K562 (cell line): ENCODE measurements around the gene LAMTOR1. TPM values are rescaled to one million over a fixed set of nuclear protein-coding genes. Genes with fewer than 3 reads are reported as not detected.

ENCODE experiments used
- ATF1 ChIP-seq, 2 experiments: fragments of 450-650 bp in 1 of 2; IDR thresholded peaks; 2 replicates each; pipeline ENCODE4 v1.6.1; 2016; ENCODE audit warnings: missing compliant biosample characterization in 1 of 2, missing genetic modification characterization in 1 of 2
- CREM ChIP-seq: IDR thresholded peaks from 2 replicates; pipeline ENCODE4 v1.6.1; 2014; ENCODE audit warnings: antibody characterized with exemption, low read depth
- FOXK1 ChIP-seq: sonication (generic); formaldehyde crosslinking; IDR thresholded peaks from 2 replicates; pipeline ENCODE4 v1.8.0; 2022; ENCODE audit warnings: missing genetic modification reagents, mild to moderate bottlenecking, borderline replicate concordance
- HDAC1 ChIP-seq, 2 experiments: fragments of 450-650 bp; IDR thresholded peaks; 2 replicates each; pipeline ENCODE4 v1.6.1; 2016 to 2017; ENCODE audit warnings: inconsistent platforms in 1 of 2, mild to moderate bottlenecking in 1 of 2, moderate library complexity in 1 of 2
- HDAC6 ChIP-seq: IDR thresholded peaks from 2 replicates; pipeline ENCODE4 v1.6.1; 2012; ENCODE audit warnings: low read depth, mild to moderate bottlenecking, control low read depth, inconsistent platforms, low read length, moderate library complexity
- LEF1 ChIP-seq: fragments of 450-650 bp; IDR thresholded peaks from 2 replicates; pipeline ENCODE4 v1.6.1; 2016; ENCODE audit warnings: mild to moderate bottlenecking
- MBD2 ChIP-seq: sonication (generic); IDR thresholded peaks from 2 replicates; pipeline ENCODE4 v1.6.1; 2016; ENCODE audit warnings: low read depth, borderline replicate concordance
- NR1H2 ChIP-seq: sonication (generic); formaldehyde crosslinking; IDR thresholded peaks from 2 replicates; pipeline ENCODE4 v1.4.0; 2020; ENCODE audit warnings: mild to moderate bottlenecking, missing genetic modification reagents
- PBX2 ChIP-seq, 2 experiments: IDR thresholded peaks in 1 of 2; conservative IDR thresholded peaks in 1 of 2; 2 replicates each; pipeline ENCODE4 v1.6.1; 2016; ENCODE audit warnings: low read depth in 2 of 2, mild to moderate bottlenecking in 1 of 2, missing compliant biosample characterization in 1 of 2, missing genetic modification characterization in 1 of 2, moderate library complexity in 1 of 2
- RBM17 ChIP-seq: fragments of 200-400 bp; formaldehyde crosslinking; IDR thresholded peaks from 2 replicates; pipeline ENCODE4 v1.6.1; 2017; ENCODE audit warnings: low read depth, mild to moderate bottlenecking, low read length, borderline replicate concordance
- SRSF3 ChIP-seq: fragments of 200-400 bp; formaldehyde crosslinking; IDR thresholded peaks from 2 replicates; pipeline ENCODE4 v1.6.1; 2016; ENCODE audit warnings: mild to moderate bottlenecking, low read length, moderate library complexity; ENCODE audit not compliant: insufficient read depth
- STAT6 ChIP-seq: sonication (generic); formaldehyde crosslinking; IDR thresholded peaks from 2 replicates; pipeline ENCODE4 v1.8.1; 2023; ENCODE audit warnings: mild to moderate bottlenecking, missing genetic modification reagents
- ZBTB5 ChIP-seq: fragments of 450-650 bp; IDR thresholded peaks from 2 replicates; pipeline ENCODE4 v1.6.1; 2017; ENCODE audit warnings: antibody characterized with exemption
- ZNF232 ChIP-seq: sonication (generic); formaldehyde crosslinking; IDR thresholded peaks from 2 replicates; pipeline ENCODE4 v1.8.0; 2022; ENCODE audit warnings: mild to moderate bottlenecking, missing genetic modification reagents
- ZNF280A ChIP-seq: fragments of 450-650 bp; IDR thresholded peaks from 2 replicates; pipeline ENCODE4 v1.6.1; 2018; ENCODE audit warnings: mild to moderate bottlenecking, low read depth; ENCODE audit not compliant: partially characterized antibody
- polyA plus RNA-seq, 8 experiments: library from polyadenylated mRNA; depleted of rRNA in 4 of 8; stranded (reverse) in 5 of 8; unstranded in 3 of 8; fragments of >200 nt; fragmentation: Nextera tagmentation in 2 of 8; fragmentation: Illumina TruSeq in 1 of 8; extraction: Ambion mirVana in 2 of 8; extraction: Trizol in 1 of 8; gene quantifications; 2 replicates each; pipeline versions ENCODE4 v1.2.1 to v1.2.3, GENCODE V29; 2011 to 2014; ENCODE audit warnings: inconsistent platforms in 1 of 8, missing spikeins in 1 of 8
- total RNA-seq, 7 experiments: library from RNA; depleted of rRNA in 6 of 7; stranded (reverse); fragments of >200 nt in 6 of 7; fragmentation: Illumina TruSeq in 2 of 7; extraction: Trizol in 2 of 7; gene quantifications; 2 replicates each; pipeline versions ENCODE4 v1.2.1 to v1.2.3, GENCODE V29; 2011 to 2021; ENCODE audit warnings: low replicate concordance in 1 of 7

The LAMTOR1 gene
- total and polyA plus RNA-seq, 9 of the 15 experiments (the other 6 are each of a cell fraction or from before 2014, with no cell fraction given): 62.6 to 104 (median 85.3) TPM

GRCh38 chr11:72102946-72103753 is at the start of gene LAMTOR1 (continued):
- TF ChIP-seq HDAC1 (IDR thresholded peaks at IDR 0.05) (peak in 1 of 2 experiments; percentile 59; a peak in 1 of 4 replicates), STAT6 (CRISPR knock-in tag) (no peak), RBM17 (no peak), HDAC6 (no peak), ZNF232 (CRISPR knock-in tag) (no peak), LEF1 (peak; percentile 53; the same call in 1 of the 2 replicates), ZNF280A (no peak), FOXK1 (CRISPR knock-in tag) (no peak), MBD2 (peak; percentile 44; the same call in 1 of the 2 replicates), ATF1 (CRISPR knock-in tag; IDR thresholded peaks at IDR 0.05) (no peak), ATF1 (tag; IDR thresholded peaks at IDR 0.05) (peak; percentile 85), PBX2 (CRISPR knock-in tag; IDR thresholded peaks at IDR 0.05; ENCODE audit: low read depth) (no peak), PBX2 (tag; conservative IDR thresholded peaks at IDR 0.05; ENCODE audit: low read depth) (0 out of 2 replicates have a peak, but pooled peaks have one; percentile 22), CREM (peak; percentile 50), SRSF3 (no peak), NR1H2 (CRISPR knock-in tag) (no peak), ZBTB5 (no peak)
